ENCODE measurements around the gene KIF13A. TPM values are rescaled to one million over a fixed set of nuclear protein-coding genes. Genes with fewer than 3 reads are reported as not detected.
"Not testable (repeated sequence)": the region's sequence is repeated elsewhere in the genome, so short reads cannot be mapped to it uniquely, and the experiment has no call there.

Gene KIF13A
- total RNA-seq, 8 experiments from 2014 or later = 15.5 to 50.5 (median 24.5) TPM

DNA sequence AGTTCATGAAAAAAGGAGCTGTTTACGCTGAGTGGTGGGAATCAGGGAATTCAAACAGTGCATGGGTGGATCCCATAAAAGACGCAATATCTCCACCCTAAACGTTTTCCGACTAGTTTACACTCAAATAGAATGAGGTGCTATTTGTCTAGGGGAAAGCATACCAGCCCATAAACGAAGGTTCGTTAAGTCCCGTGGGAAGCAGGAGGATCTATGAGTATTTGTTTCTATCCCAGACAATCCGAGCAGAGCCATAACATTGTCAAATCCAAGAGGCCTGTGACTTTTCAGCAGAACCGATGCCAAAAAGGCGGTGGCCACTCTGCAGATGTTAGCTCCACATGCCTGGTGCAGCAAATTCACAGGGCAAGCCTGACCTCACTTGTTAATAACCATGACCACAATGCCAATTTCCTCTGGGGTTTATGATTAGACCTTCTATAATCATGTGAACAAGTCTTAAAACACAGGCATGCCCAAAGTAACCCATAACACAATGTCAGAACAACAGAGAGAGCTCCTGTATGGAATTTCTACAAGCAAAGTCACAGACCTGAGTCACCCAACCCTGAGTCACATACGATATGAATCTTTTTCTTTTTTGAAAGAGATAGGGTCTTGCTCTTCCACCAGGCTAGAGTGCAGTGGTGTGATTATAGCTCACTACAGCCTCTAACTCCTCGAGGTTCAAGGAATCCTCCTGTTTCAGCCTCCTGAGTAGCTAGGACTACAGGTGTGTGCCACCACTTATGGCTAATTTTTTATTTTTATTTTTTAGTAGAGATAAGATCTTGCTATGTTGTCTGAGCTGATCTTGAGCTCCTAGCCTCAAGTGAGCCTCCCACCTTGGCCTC lies 123.3 kb downstream of the KIF13A start:
- ATAC-seq (replicated peaks in 6 of 8) = peak in 4 of 8 experiments; percentile 39 to 61 (median 54)
- no peak overlapping the region for H3K4me3 ChIP-seq
- no peak overlapping the region for H3K27ac ChIP-seq
- H3K4me1 ChIP-seq (replicated peaks in 1 of 2) = peaks cover 2 to 13% of the 10 kb centered on the region in 2 donors
- WGBS, 10 experiments = 0 to 96% (median 87%) methylated on average over 1 to 11 of the region's 12 CpGs
- in situ Hi-C loops (cut with MboI; ENCODE audit: low pct_unique_long_range_greater_than_20kb in 2 of 9, low sequenced_read_pairs in 9 of 9, unreplicated experiment in 9 of 9) = no loop called here

DNA sequence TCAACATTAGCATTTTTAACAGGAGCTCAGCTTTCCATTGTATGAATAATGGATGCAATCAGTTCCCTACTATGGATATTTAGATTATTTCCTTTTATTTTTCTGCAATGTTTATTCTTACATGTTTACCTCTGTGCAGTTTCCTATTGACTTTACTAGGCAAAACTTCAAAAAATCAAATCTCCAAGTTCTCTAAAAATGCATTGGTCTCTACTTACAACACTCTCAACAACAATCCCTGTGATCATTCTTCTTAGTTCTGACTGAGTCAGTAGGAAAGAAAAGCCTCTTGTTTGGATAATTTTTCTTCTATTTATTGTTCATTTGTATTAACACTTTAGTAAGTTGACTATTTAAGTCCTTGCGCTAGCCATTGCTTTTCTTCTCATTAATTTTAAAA lies 126.1 kb downstream of the KIF13A start:
- H3K27ac ChIP-seq = no peak overlapping the region
- no peak for ATAC-seq (replicated peaks in 6 of 8)
- 85 to 100% (median 100%) methylated on average over 1 of the region's 1 CpG for WGBS, 10 experiments
- H3K4me1 ChIP-seq (replicated peaks in 1 of 2) = no peaks in the 10 kb centered on the region
- in situ Hi-C loops (cut with MboI; ENCODE audit: low pct_unique_long_range_greater_than_20kb in 2 of 9, low sequenced_read_pairs in 9 of 9, unreplicated experiment in 9 of 9) = no loop called here
- no peak overlapping the region for H3K4me3 ChIP-seq

DNA sequence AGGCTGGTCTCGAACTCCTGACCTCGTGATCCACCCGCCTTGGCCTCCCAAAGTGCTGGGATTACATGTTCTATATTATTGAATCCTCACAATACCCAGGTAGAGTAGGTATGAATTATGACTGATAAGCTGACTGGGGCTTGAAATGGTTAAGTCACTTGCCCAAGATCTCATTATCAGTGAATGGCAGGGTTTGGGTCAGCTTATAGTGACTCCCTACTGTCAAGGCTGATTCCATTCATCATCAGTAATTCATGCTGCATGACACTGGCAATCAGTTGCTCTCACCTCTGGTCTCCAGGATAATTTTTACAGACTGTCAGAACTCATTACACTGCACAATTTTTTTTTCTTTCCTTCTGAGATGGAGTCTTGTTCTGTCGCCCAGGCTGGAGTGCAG lies 127.6 kb downstream of the KIF13A start:
- in situ Hi-C loops (cut with MboI; ENCODE audit: low pct_unique_long_range_greater_than_20kb in 2 of 9, low sequenced_read_pairs in 9 of 9, unreplicated experiment in 9 of 9) = no loop called here
- no peak overlapping the region for H3K4me3 ChIP-seq
- WGBS, 10 experiments = 80 to 100% (median 100%) methylated on average over 1 to 2 of the region's 4 CpGs; no CpG with 5 or more reads in 2 of the 10 experiments
- no peak for ATAC-seq (replicated peaks in 6 of 8)
- H3K4me1 ChIP-seq (replicated peaks in 1 of 2) = no peaks in the 10 kb centered on the region
- no peak overlapping the region for H3K27ac ChIP-seq

DNA sequence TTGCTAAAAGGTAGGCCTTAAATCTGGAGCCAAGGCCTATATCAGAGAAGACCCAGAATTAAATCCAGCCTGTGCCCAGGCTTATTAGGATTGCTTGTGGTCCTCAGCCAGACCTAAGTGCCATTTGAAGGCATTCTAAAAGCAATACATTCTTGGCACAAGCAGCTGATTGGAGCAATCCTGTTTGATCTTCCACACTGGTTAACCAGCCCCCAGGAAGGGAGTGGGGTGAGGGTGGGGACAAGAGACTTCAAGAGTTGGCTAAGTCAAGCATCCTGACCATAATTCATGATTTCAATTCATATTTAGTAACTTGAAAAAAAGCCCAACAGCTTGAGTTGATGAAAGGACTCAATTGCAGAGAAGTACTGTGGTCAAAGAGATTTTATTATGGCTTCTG lies 128.9 kb downstream of the KIF13A start:
- H3K4me3 ChIP-seq = no peak overlapping the region
- in situ Hi-C loops (cut with MboI; ENCODE audit: low pct_unique_long_range_greater_than_20kb in 2 of 9, low sequenced_read_pairs in 9 of 9, unreplicated experiment in 9 of 9) = no loop called here
- ATAC-seq (replicated peaks in 6 of 8) = no peak
- no peak overlapping the region for H3K27ac ChIP-seq
- H3K4me1 ChIP-seq (replicated peaks in 1 of 2) = no peaks in the 10 kb centered on the region

DNA sequence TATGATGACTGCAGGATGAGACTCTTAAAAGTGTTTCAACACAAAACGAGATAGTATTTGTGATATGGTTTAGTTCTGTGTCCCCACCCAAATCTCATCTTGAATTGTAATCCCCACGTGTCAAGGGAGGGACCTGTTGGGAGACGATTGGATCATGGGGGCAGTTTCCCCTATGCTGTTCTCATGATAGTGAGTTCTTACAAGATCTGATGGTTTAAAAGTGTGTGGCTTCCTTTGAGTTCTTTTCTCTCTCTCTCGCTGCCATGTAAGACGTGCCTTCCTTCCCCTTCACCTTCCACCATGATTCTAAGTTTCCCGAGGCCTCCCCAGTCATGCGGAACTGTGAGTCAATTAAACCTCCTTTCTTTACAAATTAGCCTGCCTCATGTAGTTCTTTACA lies 130.2 kb downstream of the KIF13A start:
- H3K4me3 ChIP-seq; in situ Hi-C loops (cut with MboI; ENCODE audit: low pct_unique_long_range_greater_than_20kb in 2 of 9, low sequenced_read_pairs in 9 of 9, unreplicated experiment in 9 of 9); ATAC-seq (replicated peaks in 6 of 8); H3K4me1 ChIP-seq (replicated peaks in 1 of 2); H3K27ac ChIP-seq: not testable (repeated sequence)
- WGBS, 10 experiments = 50 to 94% (median 80%) methylated on average over 1 to 7 of the region's 7 CpGs; no CpG with 5 or more reads in 2 of the 10 experiments

DNA sequence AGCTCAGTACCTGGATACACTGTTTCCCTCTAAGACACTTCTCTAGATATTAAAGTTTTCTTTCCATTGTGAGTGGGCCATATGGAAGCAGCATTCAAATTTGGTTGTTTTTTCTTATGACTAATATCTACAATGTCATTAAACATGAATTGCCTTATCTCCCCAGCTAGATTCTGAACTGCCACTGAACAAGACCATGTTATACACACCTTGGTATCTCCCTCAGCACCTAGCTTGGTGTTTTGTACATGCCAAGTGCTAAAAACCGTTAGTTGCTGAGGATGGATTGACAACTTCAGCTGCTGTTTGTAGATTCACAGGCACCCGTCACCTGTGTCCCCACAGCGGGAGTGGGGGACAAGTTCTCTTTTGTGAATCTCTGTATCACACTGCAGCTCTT lies 131.1 kb downstream of the KIF13A start:
- Histone ChIP-seq H3K4me3 (no peak overlapping the region), H3K4me1 (replicated peaks in 1 of 2) (no peaks in the 10 kb centered on the region), H3K27ac (no peak overlapping the region)
- ATAC-seq (replicated peaks in 6 of 8) = no peak
- in situ Hi-C loops (cut with MboI; ENCODE audit: low pct_unique_long_range_greater_than_20kb in 2 of 9, low sequenced_read_pairs in 9 of 9, unreplicated experiment in 9 of 9) = no loop called here
- 50 to 100% (median 82%) methylated on average over 1 to 3 of the region's 3 CpGs; no CpG with 5 or more reads in 5 of the 10 experiments for WGBS, 10 experiments

DNA sequence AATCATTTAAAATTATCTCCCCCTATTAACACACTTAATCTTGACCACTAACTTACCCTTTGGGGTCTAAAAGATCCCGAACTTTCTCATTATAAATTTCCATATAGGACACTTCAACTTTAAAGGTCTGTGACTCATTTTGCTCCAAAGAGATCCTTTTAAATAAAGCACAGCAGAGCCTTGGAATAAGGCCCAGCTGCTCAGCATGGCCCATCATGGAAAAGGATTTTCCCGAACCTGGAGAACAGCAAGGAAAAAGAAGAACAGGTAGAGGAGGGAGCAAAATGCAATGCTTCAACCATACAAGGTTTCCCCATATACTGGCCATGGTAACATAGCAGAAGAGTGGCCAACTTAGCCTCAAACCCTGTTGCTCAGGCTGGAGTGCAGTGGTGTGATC lies 132.1 kb downstream of the KIF13A start:
- Histone ChIP-seq H3K4me3 (no peak overlapping the region), H3K4me1 (replicated peaks in 1 of 2) (no peaks in the 10 kb centered on the region), H3K27ac (no peak overlapping the region)
- ATAC-seq (replicated peaks in 6 of 8) = no peak
- in situ Hi-C loops (cut with MboI; ENCODE audit: low pct_unique_long_range_greater_than_20kb in 2 of 9, low sequenced_read_pairs in 9 of 9, unreplicated experiment in 9 of 9) = no loop called here
- WGBS, 10 experiments = 83 to 100% (median 93%) methylated on average over 1 to 2 of the region's 2 CpGs; no CpG with 5 or more reads in 1 of the 10 experiments

DNA sequence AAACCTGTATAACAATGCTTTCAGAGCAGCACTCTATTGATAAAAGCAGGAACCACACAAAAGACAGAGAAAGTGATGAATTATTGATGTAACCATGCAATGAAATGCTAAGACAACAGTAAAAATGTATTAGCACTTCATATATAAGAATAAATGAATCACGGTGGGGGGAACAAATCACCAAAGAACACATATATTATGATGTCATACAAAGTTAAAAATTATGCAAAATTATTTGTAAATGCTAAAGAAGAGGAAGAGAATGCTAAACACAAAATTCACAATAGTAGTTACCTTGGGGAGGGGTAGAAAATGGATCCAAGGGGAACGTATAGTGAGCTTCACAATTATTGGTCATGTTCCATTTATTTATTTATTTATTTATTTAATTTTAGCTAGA lies 133.9 kb downstream of the KIF13A start:
- in situ Hi-C loops (cut with MboI; ENCODE audit: low pct_unique_long_range_greater_than_20kb in 2 of 9, low sequenced_read_pairs in 9 of 9, unreplicated experiment in 9 of 9) = no loop called here
- no peaks in the 10 kb centered on the region for H3K4me1 ChIP-seq (replicated peaks in 1 of 2)
- ATAC-seq (replicated peaks in 6 of 8) = no peak
- 54 to 100% (median 91%) methylated on average over 1 to 2 of the region's 2 CpGs; no CpG with 5 or more reads in 1 of the 10 experiments for WGBS, 10 experiments
- H3K4me3 ChIP-seq = no peak overlapping the region
- H3K27ac ChIP-seq = no peak overlapping the region

DNA sequence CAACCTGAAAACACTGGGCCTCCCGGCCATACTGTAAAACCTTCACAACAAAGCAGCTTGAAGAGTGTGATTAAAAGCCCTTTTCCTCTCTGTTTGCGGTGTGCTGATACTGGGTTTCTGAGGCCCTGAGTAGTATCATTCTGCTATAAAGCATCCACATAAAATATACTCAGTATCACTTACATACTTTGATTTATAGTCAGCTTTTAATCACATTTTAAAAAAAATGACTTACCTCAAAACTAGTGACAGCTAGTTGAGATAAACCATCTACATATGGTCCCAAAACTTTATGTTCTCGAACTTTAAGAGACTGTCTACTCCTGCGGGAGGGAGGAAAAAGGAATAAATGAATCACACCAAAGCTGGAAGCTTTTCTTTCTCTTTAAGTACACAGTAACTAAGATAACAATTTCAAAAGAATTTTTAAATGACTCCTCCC lies 135.7 kb downstream of the KIF13A start:
- ATAC-seq (replicated peaks in 6 of 8) = no peak
- WGBS, 10 experiments = 17 to 100% (median 65%) methylated on average over 1 to 4 of the region's 4 CpGs; no CpG with 5 or more reads in 2 of the 10 experiments
- Histone ChIP-seq H3K4me1 (replicated peaks in 1 of 2) (no peaks in the 10 kb centered on the region), H3K4me3 (no peak overlapping the region), H3K27ac (no peak overlapping the region)
- in situ Hi-C loops (cut with MboI; ENCODE audit: low pct_unique_long_range_greater_than_20kb in 2 of 9, low sequenced_read_pairs in 9 of 9, unreplicated experiment in 9 of 9) = no loop called here

DNA sequence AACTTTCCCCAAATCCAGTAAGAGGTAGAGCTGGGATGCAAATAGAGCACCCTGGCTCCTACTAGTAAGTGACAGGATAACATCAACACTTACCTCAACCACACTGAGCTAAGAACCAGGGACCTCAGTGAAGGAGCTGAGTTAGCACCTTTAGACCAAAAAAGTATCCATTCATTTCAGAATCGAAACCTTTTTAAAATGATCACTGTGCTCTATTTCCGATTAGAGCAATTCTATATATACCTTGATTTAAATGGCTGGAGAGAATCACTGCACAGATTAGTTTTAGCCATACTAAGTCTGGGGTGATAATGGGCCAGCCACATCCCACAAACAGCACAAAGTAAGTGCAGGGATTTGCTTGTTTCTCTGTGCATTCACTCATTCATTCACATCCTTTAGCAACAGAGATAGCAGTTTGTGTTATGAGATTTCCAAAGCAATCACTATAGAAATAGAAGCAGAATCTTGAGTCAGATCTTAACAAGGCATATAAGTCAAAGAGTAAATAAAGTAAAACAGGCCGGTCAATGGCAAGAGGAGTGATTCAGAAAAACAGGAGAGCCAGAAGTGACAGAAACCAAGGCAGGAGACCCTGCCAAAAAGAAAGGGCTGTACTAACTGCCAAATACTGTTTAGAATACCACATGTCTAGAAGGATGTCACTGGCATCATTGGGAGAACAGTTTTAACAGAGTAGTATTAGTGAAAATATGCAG lies 136.3 kb downstream of the KIF13A start:
- in situ Hi-C loops (cut with MboI; ENCODE audit: low pct_unique_long_range_greater_than_20kb in 2 of 9, low sequenced_read_pairs in 9 of 9, unreplicated experiment in 9 of 9) = no loop called here
- 60 to 100% (median 89%) methylated on average over 1 to 3 of the region's 3 CpGs for WGBS, 10 experiments
- Histone ChIP-seq H3K4me1 (replicated peaks in 1 of 2) (no peaks in the 10 kb centered on the region), H3K4me3 (no peak overlapping the region), H3K27ac (no peak overlapping the region)
- peak in 1 of 8 experiments; percentile 17 for ATAC-seq (replicated peaks in 6 of 8)

DNA sequence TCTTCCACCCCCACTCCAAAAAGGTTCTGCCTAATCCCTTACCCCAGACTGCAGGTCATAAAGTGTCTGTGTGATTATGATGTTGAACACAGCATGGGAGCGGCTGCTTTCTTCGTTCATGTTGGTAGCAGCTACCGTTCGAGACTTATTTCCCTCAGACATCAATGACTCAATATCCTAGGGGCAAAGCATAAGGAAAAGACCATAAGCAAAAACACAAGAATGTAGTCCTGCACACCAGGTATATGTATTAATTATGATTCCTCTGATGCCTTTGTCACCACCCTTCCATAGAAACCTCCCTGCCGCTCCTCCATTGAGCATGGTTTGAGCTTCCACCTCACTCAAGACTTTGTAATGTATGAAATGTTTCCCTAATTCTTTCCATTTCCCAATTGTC lies 137.2 kb downstream of the KIF13A start:
- 60 to 100% (median 100%) methylated on average over 1 to 5 of the region's 5 CpGs; no CpG with 5 or more reads in 3 of the 10 experiments for WGBS, 10 experiments
- in situ Hi-C loops (cut with MboI; ENCODE audit: low pct_unique_long_range_greater_than_20kb in 2 of 9, low sequenced_read_pairs in 9 of 9, unreplicated experiment in 9 of 9) = no loop called here
- no peaks in the 10 kb centered on the region for H3K4me1 ChIP-seq (replicated peaks in 1 of 2)
- no peak overlapping the region for H3K4me3 ChIP-seq
- H3K27ac ChIP-seq = no peak overlapping the region
- no peak for ATAC-seq (replicated peaks in 6 of 8)

DNA sequence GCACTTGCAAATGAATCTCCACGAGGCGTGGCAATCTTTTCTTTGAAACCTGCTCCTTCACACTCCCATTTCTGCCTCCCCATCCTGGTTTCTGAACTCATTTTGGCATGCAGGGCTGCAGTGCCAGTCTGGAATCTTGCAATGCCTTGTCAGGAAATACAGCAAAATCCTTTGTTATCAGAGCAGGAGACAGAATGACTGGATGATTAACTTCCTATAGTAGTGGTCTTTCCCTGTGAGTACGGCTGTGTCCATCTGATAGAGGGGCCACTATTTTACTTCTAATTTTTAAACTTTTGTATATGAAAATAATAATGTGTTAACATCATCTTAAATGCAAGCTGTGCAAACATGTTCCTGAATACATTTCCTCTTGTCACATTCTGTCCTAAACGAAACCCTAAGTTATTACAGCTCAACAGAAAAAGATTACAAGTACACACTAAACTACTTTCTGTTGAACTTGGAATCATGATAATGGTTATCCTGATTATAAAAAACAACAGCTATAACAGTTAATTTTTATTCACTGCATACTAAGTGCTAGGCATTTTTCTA lies 140.2 kb downstream of the KIF13A start:
- in situ Hi-C loops (cut with MboI; ENCODE audit: low pct_unique_long_range_greater_than_20kb in 2 of 9, low sequenced_read_pairs in 9 of 9, unreplicated experiment in 9 of 9) = loop anchor here in 3 of 9 experiments (25.0 kb wide), 2 partner anchors 265 to 290 kb away; partner anchors contain the start of gene NHLRC1 (in 2 of the 3)
- ATAC-seq (replicated peaks in 6 of 8) = no peak
- Histone ChIP-seq H3K4me3 (no peak overlapping the region), H3K4me1 (replicated peaks in 1 of 2) (no peaks in the 10 kb centered on the region), H3K27ac (no peak overlapping the region)
- WGBS, 10 experiments = 93 to 100% (median 100%) methylated on average over 1 to 4 of the region's 4 CpGs; no CpG with 5 or more reads in 3 of the 10 experiments

DNA sequence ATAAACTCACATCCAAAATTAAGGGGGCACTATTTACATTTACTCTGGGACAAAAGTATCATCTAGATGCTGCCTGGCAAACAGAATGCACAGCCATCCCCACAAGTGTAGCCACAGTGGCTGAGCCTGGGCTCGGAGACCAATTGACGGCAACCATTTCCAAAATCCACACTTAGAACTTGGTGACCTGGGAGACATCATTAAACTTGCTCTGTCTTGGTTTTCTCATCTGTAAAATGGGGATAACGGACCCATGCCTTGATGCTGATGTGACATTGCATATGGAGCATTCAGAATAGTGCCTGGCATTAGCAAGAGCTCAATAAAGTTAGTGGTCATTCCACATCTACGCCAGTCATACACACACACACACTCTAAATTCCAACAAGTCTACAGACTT lies 140.7 kb downstream of the KIF13A start:
- no peak overlapping the region for H3K4me3 ChIP-seq
- H3K4me1 ChIP-seq (replicated peaks in 1 of 2) = no peaks in the 10 kb centered on the region
- in situ Hi-C loops (cut with MboI; ENCODE audit: low pct_unique_long_range_greater_than_20kb in 2 of 9, low sequenced_read_pairs in 9 of 9, unreplicated experiment in 9 of 9) = loop anchor here in 3 of 9 experiments (25.0 kb wide), 2 partner anchors 266 to 291 kb away; partner anchors contain the start of gene NHLRC1 (in 2 of the 3)
- no peak for ATAC-seq (replicated peaks in 6 of 8)
- WGBS, 10 experiments = 92 to 100% (median 100%) methylated on average over 1 to 4 of the region's 4 CpGs; no CpG with 5 or more reads in 3 of the 10 experiments
- no peak overlapping the region for H3K27ac ChIP-seq

All from motor neuron (in vitro differentiated cells).